Pancreas (tissue), 10 donors: ENCODE data around the gene PLP1. TPM values are rescaled to one million over a fixed set of nuclear protein-coding genes. Genes with fewer than 3 reads are reported as not detected.

ENCODE experiments used
- ATAC-seq, 4 donors: fragments of 200-7000 bp; cut with Tn5 transposase; one replicate each; pipeline versions ENCODE4 v1.8.0 to v1.9.1; 2020; ENCODE audit warnings: mild to moderate bottlenecking in 4 of 4, moderate library complexity in 4 of 4
- DNase-seq, 6 donors: peaks; one replicate each; pipeline ENCODE4 v3.0.0-alpha.2; 2020
- FAIRE-seq: peaks from 2 replicates; lab custom pipeline; 2012; peaks lifted over from hg19 to GRCh38; lab: Jason Lieb, UNC
- H3K27ac ChIP-seq, 4 donors: fragments of 200-600 bp; sonication (generic); 1 replicate in 3 of 4; 2 replicates in 1 of 4; pipeline versions ENCODE4 v1.5.0 to v1.8.0; 2020
- H3K27me3 ChIP-seq, 4 donors: fragments of 200-600 bp; one replicate each; pipeline ENCODE4 v1.8.0; 2021
- H3K36me3 ChIP-seq, 3 donors: fragments of 200-600 bp; sonication (generic) in 1 of 3; one replicate each; pipeline versions ENCODE4 v1.5.0 to v1.8.0; 2020 to 2021
- H3K4me1 ChIP-seq, 3 donors: fragments of 200-600 bp; one replicate each; pipeline ENCODE4 v1.8.0; 2021
- H3K4me3 ChIP-seq, 4 donors: fragments of 200-600 bp; sonication (generic) in 2 of 4; one replicate each; pipeline versions ENCODE4 v1.5.0 to v1.8.0; 2020 to 2021
- H3K9me3 ChIP-seq, 4 donors: fragments of 200-600 bp; one replicate each; pipeline ENCODE4 v1.8.0; 2021
- CTCF ChIP-seq, 4 donors: fragments of 200-600 bp; sonication (generic) in 3 of 4; IDR thresholded peaks; one replicate each; pipeline versions ENCODE4 v1.5.0 to v1.8.0; 2021; ENCODE audit warnings: antibody characterized with exemption in 4 of 4
- WGBS, 2 donors: extraction: QIAGEN DNeasy Blood & Tissue Kit; methylation state at CpG; one replicate each; pipeline ENCODE4 v1.1.7; 2013; 5-methylcytosine and 5-hydroxymethylcytosine counted together
- intact Hi-C, 3 donors: fragments of 100-400 bp; cut with DNase I; formaldehyde crosslinking; loops; one replicate each; pipeline versions ENCODE4 v1.11.1 to v1.14.2; 2022
- polyA plus RNA-seq, 2 donors: library from polyadenylated mRNA; stranded (reverse); fragments of 200-250 nt; gene quantifications; one replicate each; pipeline ENCODE4 v1.2.3, GENCODE V29; 2013
- total RNA-seq, 6 donors: library from RNA; stranded (reverse); fragmentation: NEBNext Ultra II Directional in 4 of 6; extraction: Animal tissue kit (Norgen Biotek cat#: 25700) in 4 of 6; gene quantifications; one replicate each; pipeline versions ENCODE4 v1.2.1 to v1.2.4, GENCODE V29; 2021 to 2023
- donor health status: healthy with polysubstance abuse.
- donor health status: DM: no; HTN: no; CAD: no; lungs with moderate emphysema.
- donor health status: DM: no; HTN: no; CAD: no.
- donor health status: control.
- donor health status: control.
- donor health status: Bipolar disorder and iron deficiency.
- donor health status: DM: yes; HTN: yes; CAD: no.
- donor health status: DM: no; HTN: no; CAD: no.
- donor health status: DM: no; HTN: no; CAD: no.
- donor health status: DM: yes; HTN: yes; CAD: no.

PLP1 gene
- total and polyA plus RNA-seq, 8 donors: 0.30 to 2.6 (median 0.60) TPM

GRCh38 chrX:103830848-103831247, 54.2 kb downstream of the PLP1 start:
- Histone ChIP-seq H3K27ac (no peak overlapping the region), H3K27me3 (peaks cover 0 to 6% (median 2%) of the 10 kb centered on the region in 4 donors), H3K4me1 (no peaks in the 10 kb centered on the region), H3K9me3 (no peaks in the 10 kb centered on the region), H3K4me3 (no peak overlapping the region), H3K36me3 (no peaks in the 10 kb centered on the region)
- DNase-seq (no peak), FAIRE-seq (no peak), ATAC-seq (no peak)
- intact Hi-C loops: no loop called here
- WGBS, 2 donors: 68 to 70% methylated on average over 7 of the region's 7 CpGs
- no peak for TF ChIP-seq CTCF (IDR thresholded peaks at IDR 0.05)

GRCh38 chrX:103831342-103831802, 54.7 kb downstream of the PLP1 start:
- Histone ChIP-seq H3K27ac (no peak overlapping the region), H3K4me1 (no peaks in the 10 kb centered on the region), H3K36me3 (no peaks in the 10 kb centered on the region), H3K4me3 (peak overlapping the region; percentile 23 to 54 (median 37)), H3K9me3 (no peaks in the 10 kb centered on the region), H3K27me3 (peaks cover 0 to 10% (median 3%) of the 10 kb centered on the region in 4 donors)
- 5 to 28% methylated on average over 11 of the region's 11 CpGs for WGBS, 2 donors
- TF ChIP-seq CTCF (IDR thresholded peaks at IDR 0.05): no peak
- DNase-seq (peak in 2 of 6 donors; percentile 63 to 86), ATAC-seq (peak in 2 of 4 donors; percentile 25 to 33), FAIRE-seq (no peak)
- intact Hi-C loops: no loop called here

GRCh38 chrX:103831803-103832544, 55.3 kb downstream of the PLP1 start, which contains the start of gene RAB9B:
RAB9B (minus strand) TSS chrX:103832257; CDS start chrX:103825784, 6,473 bp downstream.
- DNase-seq: peak; percentile 30 to 90 (median 60)
- no peak for TF ChIP-seq CTCF (IDR thresholded peaks at IDR 0.05)
- Histone ChIP-seq H3K9me3 (no peaks in the 10 kb centered on the region), H3K36me3 (no peaks in the 10 kb centered on the region), H3K4me1 (no peaks in the 10 kb centered on the region), H3K4me3 (peak within 1 kb of the TSS; percentile 23 to 54 (median 37)), H3K27me3 (peaks cover 0 to 16% (median 3%) of the 10 kb centered on the region in 4 donors), H3K27ac (no peak within 1 kb of the TSS)
- intact Hi-C loops: no loop called here
- WGBS, 2 donors: 1 to 13% methylated on average over 39 to 54 of the region's 54 CpGs
- peak; percentile 91 to 97 (median 96) for ATAC-seq
- no peak for FAIRE-seq

- FAIRE-seq: no peak
- Histone ChIP-seq H3K4me1 (no peaks in the 10 kb centered on the region), H3K4me3 (no peak overlapping the region), H3K9me3 (no peaks in the 10 kb centered on the region), H3K36me3 (no peaks in the 10 kb centered on the region), H3K27me3 (peaks cover 0 to 20% (median 5%) of the 10 kb centered on the region in 4 donors), H3K27ac (no peak overlapping the region)
- WGBS, 2 donors: 43 to 52% methylated on average over 1 of the region's 1 CpG
- intact Hi-C loops: no loop called here
- no peak for ATAC-seq
- TF ChIP-seq CTCF (IDR thresholded peaks at IDR 0.05): no peak
- DNase-seq: no peak
Observed at GRCh38 chrX:103839404-103839803, 62.8 kb downstream of the PLP1 start.

Other genes starting within 250 kb of the PLP1 start
- gene TCEAL4, start 191.3 kb upstream of the PLP1 start, total RNA-seq: 10 to 100 TPM; 16.7 to 31.4 (median 24.7) TPM
- 100 to 1,000 TPM in 1 of 2 donors, 10 to 100 TPM in 1; 99.7 to 132 TPM for gene TCEAL4, start 191.3 kb upstream of the PLP1 start, polyA plus RNA-seq
- gene TCEAL3, start 168.9 kb upstream of the PLP1 start, total RNA-seq: 10 to 100 TPM in 1 of 6 donors, 1 to 10 TPM in 5; 7.0 to 11.4 (median 8.0) TPM
- gene TCEAL3, start 168.9 kb upstream of the PLP1 start, polyA plus RNA-seq: 10 to 100 TPM; 18.9 to 40.2 TPM
- gene TCEAL1, start 147.9 kb upstream of the PLP1 start, total RNA-seq: 10 to 100 TPM in 2 of 6 donors, 1 to 10 TPM in 4; 5.9 to 14.1 (median 8.8) TPM
- gene TCEAL1, start 147.9 kb upstream of the PLP1 start, polyA plus RNA-seq: 10 to 100 TPM; 14.9 to 31.9 TPM
- gene MORF4L2, start 90.1 kb upstream of the PLP1 start, total RNA-seq: 100 to 1,000 TPM in 4 of 6 donors, 10 to 100 TPM in 2; 83.2 to 152 (median 125) TPM
- gene MORF4L2, start 90.1 kb upstream of the PLP1 start, polyA plus RNA-seq: 100 to 1,000 TPM; 108 to 191 TPM
- gene TMEM31, start 65.9 kb upstream of the PLP1 start, total RNA-seq: not detected
- gene TMEM31, start 65.9 kb upstream of the PLP1 start, polyA plus RNA-seq: under 1 TPM in 1 of 2 donors, not detected in 1; 0.35 TPM
- 1 to 10 TPM in 1 of 6 donors, under 1 TPM in 5; 0.38 to 1.1 (median 0.80) TPM for gene RAB9B, start 55.4 kb downstream of the PLP1 start, total RNA-seq
- gene RAB9B, start 55.4 kb downstream of the PLP1 start, polyA plus RNA-seq: 1 to 10 TPM in 1 of 2 donors, under 1 TPM in 1; 0.49 to 2.3 TPM
- gene TMSB15B, start 185.8 kb downstream of the PLP1 start, total RNA-seq: 1 to 10 TPM in 1 of 6 donors, under 1 TPM in 5; 0.28 to 1.3 (median 0.53) TPM
- 1 to 10 TPM; 1.5 to 3.5 TPM for gene TMSB15B, start 185.8 kb downstream of the PLP1 start, polyA plus RNA-seq
- not detected for gene H2BW1, start 236.9 kb downstream of the PLP1 start, total RNA-seq
- not detected for gene H2BW1, start 236.9 kb downstream of the PLP1 start, polyA plus RNA-seq